NOMO-1 (cell line): ENCODE measurements around the gene ZNF550.

ENCODE experiments used
- DNase-seq, 2 experiments: peaks; one replicate each; lab custom pipeline; 2025; ENCODE audit not compliant: unreplicated experiment in 2 of 2; lab: John Stamatoyannopoulos, UW

ZNF550 gene

GRCh38 chr19:57559404-57560025 lies at the start of gene ZNF550:
TSS of gene ZNF550 (minus strand) at chr19:57559863. CDS start at chr19:57559682, 181 bp downstream.
- DNase-seq = peak; percentile 83 to 89

GRCh38 chr19:57606931-57607330 lies 47.3 kb upstream of the ZNF550 start:
- DNase-seq = no peak

DNA sequence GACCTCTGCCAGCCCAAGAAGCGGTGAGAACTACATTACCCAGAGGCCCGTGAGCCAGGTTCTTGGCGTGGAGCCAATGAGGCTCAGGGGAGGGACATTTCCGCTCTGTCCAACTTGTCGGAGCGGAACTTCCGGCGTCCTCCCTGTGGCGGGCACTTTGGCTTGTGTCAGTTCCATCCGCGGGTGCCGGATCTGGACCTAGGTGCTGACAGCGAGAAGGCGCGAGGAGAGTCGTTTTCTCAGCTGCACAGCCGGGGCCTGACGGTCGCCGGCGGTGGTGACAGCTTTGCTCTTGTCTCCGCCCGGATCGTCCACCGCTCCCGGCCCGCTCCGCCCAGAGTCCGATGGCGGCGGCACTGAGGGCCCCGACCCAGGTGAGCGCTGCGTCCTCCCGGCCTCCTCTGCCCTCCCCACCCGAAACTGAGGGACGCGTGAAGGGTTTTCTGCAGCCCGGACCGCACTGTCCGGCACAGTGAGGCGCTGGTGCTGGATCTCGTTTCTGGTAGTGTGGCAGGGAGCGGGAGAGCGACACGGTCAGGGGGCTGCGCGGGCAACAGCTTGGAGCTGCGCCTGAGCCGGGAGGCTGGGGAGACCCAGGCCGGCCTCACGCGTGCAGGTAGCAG lies 40.2 kb upstream of the ZNF550 start, which contains the start of gene ZNF530:
TSS of gene ZNF530 (plus strand) at position 125 of the 623 bp plus-strand sequence. CDS start 4,461 bp downstream, outside the sequence.
- peak; percentile 81 to 82 for DNase-seq

GRCh38 chr19:57599377-57599760 lies 39.7 kb upstream of the ZNF550 start:
- DNase-seq = no peak

DNA sequence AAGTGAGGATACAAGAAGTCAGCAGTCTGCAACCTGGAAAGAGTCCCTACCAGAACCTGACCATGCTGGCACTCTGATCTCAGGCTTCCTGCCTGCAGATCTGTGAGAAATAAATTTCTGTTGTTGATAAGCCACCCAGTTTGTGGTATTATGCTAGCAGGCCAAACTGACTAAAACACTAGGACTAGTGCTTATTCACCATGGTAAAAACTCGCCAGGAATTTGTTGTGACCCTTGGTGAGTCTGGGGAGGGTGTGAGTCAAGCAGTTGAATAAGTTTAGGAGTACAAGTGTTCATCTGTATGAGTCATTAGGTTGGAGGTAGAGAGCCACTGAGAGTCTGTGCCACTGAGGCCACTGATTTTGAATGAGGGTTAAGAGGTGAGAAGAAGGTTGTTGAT lies 27.9 kb upstream of the ZNF550 start:
- no peak for DNase-seq

GRCh38 chr19:57583521-57584416 lies 24.1 kb upstream of the ZNF550 start, which contains the start of gene ZIK1:
TSS of gene ZIK1 (plus strand) at chr19:57584145. CDS start at chr19:57584357, 212 bp downstream.
- DNase-seq = no peak

- DNase-seq = no peak
Measured at GRCh38 chr19:57583104-57583520, 23.4 kb upstream of the ZNF550 start.

GRCh38 chr19:57578487-57579205 lies 19.0 kb upstream of the ZNF550 start, which contains the start of gene ZNF416:
TSS of gene ZNF416 (minus strand) at chr19:57578911. CDS start at chr19:57578704, 207 bp downstream.
- peak; percentile 96 to 98 for DNase-seq

GRCh38 chr19:57576661-57577060 lies 17.0 kb upstream of the ZNF550 start:
- no peak for DNase-seq

DNA sequence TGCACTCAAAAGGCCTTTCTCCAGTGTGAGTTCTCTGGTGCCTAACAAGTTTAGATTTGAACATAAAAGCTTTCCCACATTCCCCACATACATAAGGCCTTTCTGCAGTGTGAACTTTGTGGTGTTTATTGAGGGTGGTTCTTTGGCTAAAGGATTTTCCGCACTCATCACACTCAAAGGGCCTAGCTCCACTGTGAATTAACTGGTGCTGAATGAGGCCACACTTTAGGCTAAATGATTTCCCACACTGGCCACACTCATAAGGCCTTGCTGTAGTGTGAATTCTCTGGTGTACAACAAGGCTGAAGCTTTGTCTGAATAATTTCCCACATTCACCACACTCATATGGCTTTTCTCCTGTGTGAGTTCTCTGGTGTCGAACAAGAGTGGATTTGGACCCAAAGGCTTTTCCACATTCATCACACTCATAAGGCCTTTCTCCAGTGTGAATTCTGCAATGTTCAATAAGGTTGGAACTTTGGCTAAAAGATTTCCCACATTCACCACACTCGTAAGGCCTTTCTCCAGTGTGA lies 12.8 kb upstream of the ZNF550 start:
- no peak for DNase-seq

DNA sequence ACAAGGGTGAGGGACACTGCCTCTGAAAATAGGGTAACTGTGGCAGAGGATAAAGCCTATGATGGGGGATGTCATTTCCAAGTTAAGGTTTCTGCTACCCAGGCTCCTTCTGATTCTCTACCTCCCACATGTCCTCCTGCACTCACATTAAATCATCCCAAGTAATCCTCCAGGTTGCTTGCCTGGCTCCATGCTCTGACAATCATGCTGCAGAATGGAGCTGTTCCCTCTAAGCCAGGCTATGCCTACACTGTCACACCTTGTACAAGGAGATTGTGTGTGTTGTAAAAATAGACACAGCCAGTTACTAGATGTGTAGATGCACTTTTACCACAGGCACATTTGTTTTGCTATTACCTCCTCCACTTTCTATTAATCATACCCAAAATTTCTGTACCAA lies 11.0 kb upstream of the ZNF550 start:
- no peak for DNase-seq

- no peak for DNase-seq
Measured at GRCh38 chr19:57566396-57567265, 7.0 kb upstream of the ZNF550 start.

DNA sequence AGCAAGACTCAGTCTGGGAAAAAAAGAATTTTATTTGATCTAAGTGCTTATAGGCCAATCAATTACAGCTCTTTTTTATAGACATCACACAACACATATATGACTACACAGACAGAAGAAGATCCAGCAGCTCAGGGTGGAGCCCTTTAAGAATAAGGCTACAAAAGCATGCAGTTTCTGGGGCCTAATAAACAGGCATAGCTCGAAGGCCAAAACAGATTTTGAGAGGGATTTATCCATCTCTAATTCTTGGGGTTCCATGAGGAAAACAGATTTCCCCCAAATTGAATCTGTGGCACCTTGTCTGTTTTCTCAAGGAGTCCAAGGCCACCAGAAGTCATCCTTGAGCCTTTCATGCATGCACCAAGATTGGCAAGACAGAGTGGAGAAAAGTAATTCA lies 3.9 kb upstream of the ZNF550 start:
- DNase-seq = no peak

GRCh38 chr19:57560049-57560491 lies 407 bp upstream of the ZNF550 start:
- DNase-seq = no peak

DNA sequence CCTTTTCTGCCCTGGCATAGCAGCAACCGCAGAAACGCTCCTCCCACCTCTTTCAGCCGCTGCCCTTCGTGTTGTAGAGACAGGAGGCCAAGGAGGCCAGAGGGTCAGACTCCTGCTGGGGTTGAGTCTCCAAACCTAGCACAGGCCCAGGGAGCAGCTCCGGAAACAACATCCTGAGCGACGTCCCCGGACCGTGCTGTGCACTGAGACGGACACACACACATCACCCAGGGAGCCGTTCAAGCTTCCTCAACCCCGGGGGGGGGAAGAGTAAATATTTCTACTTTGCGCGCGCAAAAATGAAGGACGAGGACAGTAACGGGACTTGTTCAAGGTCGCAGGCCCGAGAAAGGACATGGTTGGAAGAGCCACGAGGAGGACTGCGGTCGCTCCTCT lies 657 bp downstream of the ZNF550 start:
- peak in 1 of 2 experiments; percentile 12 for DNase-seq

- DNase-seq = no peak
Measured at GRCh38 chr19:57558525-57558924, 1.1 kb downstream of the ZNF550 start.

- DNase-seq = no peak
Measured at GRCh38 chr19:57557659-57558058, 2.0 kb downstream of the ZNF550 start.

GRCh38 chr19:57552432-57552831 lies 7.2 kb downstream of the ZNF550 start:
- DNase-seq = no peak

DNA sequence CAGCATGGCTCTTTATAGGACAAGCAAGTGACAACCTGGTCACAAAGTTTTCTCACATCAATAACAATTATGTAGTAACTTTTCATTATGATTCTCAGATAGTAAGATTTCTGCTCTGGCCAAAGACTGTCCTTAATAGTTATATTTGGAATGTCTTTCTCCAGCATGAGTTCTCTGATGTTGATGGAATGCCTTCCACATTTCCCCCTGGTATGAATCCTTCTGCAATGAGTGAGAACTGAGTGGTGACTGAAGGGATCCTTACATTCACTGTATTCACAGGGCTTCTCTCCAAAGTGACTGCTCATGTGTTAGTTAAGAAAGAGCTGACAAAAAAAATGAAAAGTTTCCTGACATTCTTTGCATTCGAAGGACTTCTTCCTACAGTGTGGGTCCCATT lies 13.2 kb downstream of the ZNF550 start:
- no peak for DNase-seq
